Activated CD4-positive, alpha-beta T cell treated with anti-CD3 and anti-CD28 coated beads, Interleukin-2, amount 50 U/mL, for 1 hour (primary cell): ENCODE results near the gene TLE5.

Experiments
- DNase-seq: peaks from one replicate; pipeline ENCODE4 v3.0.0-alpha.2; 2020

TLE5 gene, protein sequence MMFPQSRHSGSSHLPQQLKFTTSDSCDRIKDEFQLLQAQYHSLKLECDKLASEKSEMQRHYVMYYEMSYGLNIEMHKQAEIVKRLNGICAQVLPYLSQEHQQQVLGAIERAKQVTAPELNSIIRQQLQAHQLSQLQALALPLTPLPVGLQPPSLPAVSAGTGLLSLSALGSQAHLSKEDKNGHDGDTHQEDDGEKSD

DNA sequence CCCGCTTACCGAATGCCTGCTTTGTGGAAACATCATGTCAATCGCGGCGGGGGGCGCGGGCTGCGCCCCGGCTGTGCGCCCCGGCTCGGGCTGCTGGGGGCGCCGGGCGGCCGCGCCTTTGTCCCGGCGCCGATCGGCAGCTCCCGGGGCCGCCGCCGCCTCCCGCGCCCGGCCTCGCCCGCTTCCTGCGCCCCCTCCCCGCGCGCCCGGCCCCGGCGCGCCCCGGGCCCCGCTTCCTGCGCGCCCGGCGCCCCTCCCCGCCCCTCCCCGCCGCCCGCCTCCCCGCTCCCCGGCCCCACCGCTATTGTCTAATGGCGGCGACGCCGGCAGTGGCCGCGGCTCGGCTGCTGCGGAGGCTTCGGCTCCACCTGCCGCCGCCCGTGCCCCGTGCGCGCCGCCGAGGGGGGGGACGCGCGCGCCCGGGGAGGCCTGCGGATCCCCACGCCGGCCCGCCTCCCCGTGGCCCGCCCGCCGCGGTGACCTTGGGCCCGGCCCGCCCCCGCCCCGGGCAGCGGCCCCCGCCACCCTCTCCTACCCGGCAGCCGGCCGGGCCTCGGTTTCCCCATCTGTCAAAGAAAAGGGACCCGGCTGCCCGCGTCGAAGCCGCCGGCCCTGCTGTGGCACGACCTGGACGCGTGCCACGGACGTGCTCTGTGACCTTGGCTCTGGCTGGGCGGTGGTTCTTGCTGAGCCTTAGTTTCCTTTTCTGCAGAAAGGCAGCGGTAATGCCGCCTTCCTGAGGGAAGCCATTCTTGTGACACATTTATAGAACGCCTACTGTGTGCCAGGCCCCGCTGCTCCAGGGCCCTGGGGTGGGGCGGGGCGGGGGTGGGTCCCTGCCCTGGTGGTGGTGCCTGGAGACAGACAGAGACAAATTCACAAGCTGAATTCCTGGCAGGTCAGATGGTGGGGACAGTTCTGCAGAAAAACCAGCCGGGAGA lies at the start of gene TLE5:
Gene TLE5, minus strand, starts transcription at position 331 of the 941 bp plus-strand sequence. Its CDS starts 295 bp downstream, at position 36.
- peak; percentile 73 for DNase-seq

DNA sequence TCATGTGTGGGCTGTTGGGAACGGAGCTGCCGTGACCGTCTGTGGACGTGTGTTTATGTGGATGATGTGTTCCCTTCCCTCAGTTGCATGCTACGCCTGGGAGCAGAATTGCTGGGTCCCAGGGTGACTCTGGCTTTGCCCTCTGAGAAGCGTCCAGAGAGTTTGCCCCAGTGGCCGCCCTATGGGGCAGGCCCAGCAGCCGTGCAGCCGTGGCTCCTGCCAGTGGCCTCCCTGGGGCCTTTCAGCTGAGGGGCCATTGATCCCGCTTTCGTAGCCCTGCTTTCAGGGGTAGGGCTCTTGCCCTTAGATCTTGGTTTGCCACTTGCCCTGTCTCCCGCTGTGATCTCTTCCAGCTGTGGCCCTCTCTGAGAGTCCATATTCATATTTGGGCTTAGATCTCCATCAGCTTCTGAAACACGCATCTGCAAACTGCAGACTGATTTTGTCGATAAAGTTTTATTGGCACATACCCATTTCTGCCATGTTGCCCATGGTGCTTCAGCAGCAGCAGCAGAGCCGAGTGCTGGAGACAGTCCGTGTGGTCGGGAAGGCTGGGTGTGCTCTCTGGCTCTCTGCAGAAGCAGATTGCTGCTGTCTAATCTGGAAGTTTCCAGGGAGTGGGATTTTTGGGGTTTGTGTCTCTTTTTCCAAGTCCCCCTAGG lies 49.4 kb upstream of the TLE5 start:
- no peak for DNase-seq

DNA sequence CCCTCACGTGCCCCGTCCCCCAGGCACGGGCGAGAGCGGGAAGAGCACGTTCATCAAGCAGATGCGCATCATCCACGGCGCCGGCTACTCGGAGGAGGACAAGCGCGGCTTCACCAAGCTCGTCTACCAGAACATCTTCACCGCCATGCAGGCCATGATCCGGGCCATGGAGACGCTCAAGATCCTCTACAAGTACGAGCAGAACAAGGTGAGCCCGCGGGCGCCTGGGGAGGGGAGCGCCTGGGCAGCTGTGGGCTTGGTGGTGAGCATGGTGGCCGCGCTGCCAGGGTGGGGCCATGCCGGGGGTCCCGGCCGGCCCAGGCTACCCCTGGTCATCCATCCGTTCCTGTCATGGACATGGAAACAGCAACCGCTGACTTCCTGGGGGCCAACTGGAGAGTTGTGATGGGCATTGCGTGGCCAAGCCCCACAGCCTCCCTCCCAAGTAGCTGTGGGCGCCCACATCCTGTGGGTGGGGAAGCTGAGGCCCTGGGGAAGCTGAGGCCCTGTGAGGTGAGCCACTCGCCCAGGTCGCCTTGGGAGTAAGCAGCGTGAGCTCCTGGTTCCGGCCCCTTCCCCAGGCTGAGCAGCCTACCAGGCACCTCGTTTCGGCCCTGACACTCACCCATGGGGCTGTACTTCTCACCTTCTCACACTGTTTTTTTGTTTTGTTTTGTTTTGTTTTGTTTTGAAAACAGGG lies 48.0 kb upstream of the TLE5 start:
- no peak for DNase-seq

DNA sequence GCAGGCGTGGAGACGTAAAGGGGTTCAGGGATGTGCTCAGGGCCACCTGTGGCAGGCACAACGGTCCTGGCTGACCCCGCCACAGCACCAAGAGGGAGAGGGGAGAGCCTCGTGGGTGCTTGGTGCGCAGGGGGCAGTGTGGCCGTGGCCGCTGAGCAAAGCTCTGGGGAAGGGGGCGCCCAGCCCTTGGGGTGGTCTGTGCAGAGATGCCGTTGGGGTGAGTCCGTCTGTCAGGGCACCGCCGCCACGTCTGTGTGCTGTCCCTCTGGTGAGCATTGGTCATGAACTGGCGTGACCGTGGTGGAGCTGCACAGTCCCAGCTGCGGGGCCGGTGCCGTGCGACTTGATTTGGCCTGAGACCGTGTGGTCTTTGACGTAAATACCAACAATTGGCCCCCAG lies 47.2 kb upstream of the TLE5 start:
- DNase-seq: no peak

DNA sequence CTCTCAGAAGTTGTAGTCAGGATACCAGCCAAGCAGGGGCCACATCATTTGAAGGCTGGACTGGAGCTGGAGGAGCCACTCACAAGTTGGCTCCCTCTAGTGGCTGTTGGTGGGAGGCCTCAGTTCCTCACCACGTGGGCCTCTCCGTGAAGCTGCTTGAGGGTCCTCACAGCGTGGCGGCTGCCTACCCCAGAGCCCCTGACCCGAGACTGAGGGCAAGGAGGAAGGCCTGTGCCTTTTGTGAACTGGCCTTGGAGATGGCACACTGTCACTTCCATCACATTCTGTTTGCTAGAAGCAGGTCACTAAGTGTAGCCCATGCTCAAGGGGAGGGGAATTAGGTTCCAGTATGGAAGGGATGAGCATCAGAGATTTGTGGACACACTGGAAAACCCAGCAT lies 46.5 kb upstream of the TLE5 start:
- DNase-seq: peak; percentile 71

DNA sequence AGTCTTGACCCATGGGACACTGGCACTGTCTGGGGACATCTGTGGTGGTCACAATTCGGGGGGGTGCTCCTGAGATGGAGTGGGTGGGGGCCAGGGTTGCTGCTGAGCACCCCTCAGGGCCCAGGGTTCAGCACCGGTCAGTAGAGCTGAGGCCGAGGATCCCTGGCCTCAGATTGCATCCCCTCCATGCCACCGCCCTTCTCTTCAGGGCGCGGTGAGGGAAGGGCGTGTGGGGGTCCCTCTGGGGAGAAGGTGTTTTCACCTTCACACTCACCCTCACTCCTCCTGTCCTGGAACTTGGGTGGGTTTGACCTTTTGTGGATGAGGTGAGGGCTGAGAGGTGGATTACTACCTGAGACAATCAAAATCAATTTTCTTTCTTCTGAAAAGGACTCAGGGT lies 45.4 kb upstream of the TLE5 start:
- no peak for DNase-seq

DNA sequence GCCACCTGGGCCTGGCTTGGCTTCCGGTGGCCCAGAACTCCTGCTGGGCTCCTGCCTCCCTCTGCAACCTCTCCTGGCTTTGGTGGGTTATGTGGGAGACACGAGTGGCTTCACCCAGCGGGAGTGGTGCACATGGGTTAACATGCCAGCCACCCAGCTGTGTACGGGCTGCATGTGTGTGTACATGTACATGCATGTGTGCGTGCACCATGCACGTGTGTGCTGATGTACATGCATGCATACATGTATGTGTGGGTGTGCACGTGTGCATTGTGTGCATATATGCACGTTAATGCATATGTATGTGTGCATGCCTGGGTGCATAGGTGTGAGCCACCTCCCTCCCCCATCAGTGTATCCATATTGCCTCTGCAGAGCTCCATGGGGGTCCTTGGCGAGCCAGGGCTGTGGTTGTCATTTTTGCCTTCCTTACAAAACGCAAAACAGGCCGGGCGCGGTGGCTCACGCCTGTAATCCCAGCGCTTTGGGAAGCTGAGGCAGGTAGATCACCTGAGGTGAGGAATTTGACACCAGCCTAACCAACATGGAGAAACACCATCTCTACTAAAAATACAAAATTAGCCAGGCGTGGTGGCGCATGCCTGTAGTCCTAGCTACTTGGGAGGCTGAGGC lies 44.3 kb upstream of the TLE5 start:
- DNase-seq: no peak

DNA sequence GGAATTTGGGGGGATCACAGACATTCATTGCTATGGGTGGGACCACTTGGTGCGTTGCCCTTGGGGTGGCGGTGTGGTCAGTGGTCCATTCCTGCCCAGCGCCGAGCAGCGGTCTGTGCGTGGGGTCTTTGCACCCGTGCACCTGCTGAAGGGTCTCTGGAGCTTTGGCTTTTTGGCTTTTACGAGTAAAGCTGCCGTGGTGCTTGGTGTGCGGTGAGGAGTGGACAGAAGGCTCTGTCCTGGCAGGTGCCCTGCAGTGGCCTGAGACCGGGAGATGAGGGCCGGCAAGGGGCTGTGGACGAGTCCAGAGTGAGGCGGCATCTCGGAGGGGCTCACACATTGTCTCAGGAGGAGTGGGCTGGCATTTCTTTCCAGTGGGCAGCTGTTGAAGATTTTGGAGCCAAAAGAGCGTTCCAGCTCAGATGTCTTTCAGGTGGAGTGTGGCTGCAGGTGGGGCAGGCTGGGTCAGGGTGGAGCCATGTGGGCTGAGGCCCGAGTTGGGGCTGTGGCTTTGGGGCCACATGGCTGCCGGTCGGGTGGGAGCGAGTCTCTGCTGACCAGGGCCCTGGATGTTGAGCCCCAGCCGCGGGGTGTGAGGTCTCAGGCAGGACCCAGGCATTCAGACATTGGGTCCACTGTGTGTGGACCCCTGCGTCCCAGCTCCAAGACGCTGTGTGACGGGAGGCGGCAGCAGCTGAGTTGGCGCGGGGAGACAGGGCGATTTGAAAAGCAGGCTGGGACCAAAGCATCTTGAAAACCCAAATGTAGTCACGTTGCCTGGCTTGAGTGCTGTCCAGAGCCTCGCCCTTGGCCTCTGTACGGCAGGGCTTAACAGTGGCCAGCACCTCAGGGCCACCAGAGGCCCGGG lies 43.6 kb upstream of the TLE5 start:
- no peak for DNase-seq

DNA sequence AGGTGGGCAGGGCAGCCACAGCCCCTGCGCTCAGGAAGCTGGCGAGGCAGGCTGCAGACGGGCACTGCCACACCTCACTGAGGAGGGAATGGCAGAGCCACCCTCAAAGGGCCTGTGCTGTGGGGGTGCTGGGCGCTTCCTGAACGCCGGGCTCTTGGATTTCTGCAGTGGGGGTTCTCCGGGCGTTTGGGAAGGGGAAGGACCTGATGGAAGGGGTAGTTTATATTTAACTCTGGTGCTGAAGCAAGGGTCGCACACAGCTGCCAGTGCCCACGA lies 42.4 kb upstream of the TLE5 start:
- DNase-seq: no peak

DNA sequence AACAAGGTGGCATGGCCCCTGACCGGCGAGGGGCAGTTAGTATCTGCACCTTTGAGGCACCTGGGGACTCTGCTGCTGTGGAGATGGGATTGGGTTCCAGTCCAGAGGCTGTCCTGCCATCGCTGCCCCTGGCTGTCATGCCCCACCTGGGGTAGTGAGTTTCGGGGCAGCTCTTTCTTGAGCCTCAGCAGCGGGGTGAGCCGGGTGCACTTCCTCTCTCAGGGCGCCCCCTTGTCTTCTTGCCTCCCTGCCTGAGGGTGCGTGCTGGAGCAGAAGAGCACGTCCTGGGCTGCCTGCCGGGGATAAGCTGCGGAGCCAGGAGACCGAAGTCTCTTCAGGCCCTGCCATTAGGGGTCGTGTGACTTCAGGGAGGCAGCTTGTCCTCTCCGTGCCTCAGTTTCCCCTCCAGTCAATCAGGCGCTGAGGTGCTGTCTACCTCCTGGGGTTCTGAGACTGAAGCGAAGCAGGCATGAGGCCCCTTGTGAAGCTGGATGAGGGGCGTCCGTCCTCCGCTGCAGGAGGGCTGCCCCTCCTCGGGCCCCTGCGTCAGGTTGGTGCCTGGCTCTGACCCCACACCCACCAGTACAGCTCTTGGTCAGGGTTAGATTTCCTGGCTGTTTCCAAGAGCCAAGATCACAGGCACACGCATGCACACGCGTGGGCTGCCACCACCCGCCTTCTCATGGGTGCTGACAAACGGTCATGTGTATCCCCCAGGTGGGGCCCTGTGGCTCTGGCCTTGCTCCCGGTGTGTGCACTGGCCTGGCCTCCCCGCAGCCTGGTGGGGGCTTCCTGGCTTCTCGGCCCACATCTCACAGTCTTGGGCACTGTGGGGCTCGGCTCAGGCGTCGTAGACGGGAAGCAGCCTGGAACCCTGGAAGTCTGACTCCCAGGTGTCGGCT lies 40.2 kb upstream of the TLE5 start:
- no peak for DNase-seq

DNA sequence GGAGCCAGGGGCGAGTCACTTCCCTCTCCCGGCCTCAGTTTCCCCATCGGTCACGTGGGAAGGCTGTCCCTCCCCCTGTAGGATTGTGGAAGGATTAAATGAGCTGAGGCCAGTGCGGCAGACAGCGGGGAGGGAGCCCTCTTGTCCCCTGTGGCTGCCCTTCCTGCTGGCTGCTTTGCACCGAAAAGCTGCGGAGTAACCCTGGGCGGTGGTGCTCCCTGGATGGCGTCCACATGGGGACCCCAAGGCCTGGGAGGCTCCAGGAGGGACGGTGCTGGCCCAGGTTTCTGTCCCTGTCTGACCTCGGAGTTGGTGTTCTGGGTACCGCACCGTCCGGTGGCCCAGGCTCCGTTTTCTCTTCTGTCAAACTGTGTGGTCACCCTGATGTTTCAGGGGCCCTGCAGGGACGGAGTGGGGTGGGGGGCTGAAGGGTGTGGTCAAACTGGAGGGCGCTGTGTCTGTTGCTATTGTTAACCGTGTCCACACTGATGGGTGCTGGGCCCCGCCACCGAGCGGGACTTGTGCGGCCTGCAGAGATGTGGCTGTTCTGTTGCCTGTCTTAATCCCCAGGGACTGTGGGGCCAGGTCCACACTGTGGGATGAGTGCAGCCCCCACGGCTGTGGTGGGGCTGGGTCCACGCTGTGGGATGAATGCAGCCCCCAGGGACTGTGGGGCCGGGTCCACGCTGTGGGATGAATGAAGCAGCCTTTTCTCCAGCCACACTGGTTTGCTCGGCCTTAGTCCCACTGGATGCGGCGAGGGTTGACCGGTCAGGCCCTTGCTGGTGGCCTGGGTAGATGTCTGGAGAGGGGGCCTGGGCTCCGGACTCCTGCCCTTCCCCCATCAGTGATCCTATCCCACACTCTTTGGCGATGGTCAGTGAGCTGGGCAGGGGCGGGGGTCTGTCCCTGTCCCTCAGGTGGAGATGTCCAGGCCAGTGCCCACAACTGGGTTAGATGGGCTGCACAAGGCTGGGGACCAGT lies 38.7 kb upstream of the TLE5 start:
- no peak for DNase-seq

DNA sequence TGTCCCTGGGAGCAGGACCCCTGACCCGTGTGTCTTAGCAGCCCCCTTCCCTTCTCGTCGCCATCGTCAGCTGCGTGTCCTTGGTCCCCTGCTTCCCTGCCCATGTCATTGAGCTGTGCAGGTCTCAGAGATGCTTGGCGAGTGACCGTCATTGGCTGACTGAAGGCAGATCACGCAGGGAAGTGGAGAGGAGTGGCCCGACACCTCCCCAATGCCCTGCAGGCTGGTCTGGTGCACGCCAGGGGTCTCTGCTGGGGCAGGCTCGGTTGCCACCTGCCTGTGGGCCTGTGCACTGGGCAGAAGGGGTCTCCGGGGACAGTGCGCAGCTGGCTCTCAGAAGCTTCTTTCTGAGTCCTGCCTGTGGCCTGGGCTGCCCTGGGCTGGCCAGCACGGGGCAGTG lies 38.0 kb upstream of the TLE5 start:
- no peak for DNase-seq

DNA sequence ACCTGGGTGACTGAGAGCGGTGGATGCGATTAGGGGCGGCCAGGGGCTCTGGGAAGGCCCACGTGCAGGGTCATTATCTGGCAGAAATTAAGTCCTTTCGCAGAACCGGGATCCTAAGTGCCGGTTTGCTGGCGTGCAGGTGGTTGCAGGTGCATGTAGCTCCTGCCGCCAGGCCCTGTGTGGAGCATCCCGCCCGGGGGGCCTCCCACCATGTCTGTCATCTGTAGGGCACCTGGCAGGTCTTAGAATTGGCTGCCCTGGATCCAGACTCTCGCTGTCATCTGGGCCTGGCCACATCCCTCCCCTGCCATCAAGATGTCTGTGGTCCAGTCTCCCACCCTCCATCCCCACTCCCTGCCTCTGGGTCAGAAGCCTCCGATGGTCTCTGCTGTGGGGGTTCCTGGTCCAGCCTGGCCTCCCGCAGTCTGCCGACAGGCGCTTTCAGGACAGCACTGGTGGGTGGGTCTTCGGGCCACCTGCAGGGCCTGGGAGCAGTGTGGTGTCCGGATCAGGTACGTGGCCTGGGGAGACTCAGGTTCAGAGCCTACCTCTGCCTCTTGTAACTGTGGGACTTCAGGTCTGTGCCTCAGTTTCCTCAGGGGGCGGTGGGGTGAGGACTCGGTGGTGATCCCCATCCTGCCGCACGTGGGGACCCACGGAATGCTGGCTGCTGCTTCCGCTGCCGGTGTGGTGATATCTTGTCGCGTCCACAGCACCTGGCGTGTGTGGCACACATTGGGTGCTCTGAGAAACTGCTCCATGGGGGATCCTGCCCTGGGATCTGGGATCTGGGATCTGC lies 37.3 kb upstream of the TLE5 start:
- no peak for DNase-seq

DNA sequence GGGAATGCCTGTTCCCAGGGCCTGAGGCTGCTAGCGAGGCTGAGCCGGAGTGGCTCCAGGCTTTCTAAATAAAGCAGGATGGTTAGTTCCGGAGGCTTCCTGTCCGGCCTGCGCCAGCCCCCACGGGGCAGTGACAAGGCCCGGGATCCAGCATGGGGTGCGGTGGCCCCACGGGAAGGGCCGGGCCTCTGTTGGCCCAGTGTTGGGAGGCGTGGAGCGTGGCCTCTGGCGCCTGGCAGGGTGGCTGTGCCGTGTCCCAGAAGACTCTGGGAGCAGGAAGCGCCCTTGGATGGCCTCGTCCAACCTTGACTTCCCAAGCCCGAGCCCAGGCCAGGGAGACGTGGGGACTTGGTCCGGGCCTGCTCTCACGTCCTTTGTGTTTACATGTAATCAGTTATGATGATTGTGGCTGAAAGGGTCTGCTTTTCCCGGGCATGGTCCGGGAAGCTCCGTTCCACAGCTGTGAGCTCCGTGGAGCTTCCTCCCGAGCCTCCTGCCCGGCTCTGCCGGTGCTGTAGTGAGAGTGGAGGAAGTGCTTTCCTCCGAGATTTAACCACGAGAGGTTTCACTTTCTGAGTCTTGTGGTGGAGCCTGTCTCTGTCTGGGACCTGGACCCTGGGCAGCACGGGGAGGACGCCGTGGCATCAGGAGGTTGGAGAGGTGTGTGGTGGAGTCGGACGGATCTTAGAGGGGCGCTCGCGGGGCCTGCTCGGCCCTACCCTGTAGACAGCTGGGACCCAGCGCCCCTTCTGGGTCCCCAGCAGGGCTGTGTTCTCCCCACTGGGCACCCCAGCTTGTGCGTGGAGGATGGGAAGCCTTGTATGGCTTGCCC lies 36.4 kb upstream of the TLE5 start:
- no peak for DNase-seq

DNA sequence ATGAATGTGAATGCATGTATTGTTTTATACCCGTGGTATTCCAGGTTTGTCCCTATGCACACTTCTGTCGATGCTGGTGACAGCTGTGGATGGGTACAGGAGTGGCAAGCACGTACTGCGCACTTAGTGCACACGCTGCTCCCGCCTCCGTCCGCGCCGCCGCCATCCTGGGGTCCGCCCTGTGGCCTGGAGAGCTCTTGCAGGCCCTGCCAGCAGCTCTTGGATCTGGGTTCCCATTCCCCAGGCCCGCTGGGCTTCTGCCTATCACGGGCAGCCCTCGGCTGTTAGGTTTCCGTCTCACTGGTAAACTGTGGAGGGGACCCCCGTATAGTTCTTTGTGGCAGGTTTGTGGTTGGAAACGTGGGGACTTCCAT lies 35.8 kb upstream of the TLE5 start:
- no peak for DNase-seq

DNA sequence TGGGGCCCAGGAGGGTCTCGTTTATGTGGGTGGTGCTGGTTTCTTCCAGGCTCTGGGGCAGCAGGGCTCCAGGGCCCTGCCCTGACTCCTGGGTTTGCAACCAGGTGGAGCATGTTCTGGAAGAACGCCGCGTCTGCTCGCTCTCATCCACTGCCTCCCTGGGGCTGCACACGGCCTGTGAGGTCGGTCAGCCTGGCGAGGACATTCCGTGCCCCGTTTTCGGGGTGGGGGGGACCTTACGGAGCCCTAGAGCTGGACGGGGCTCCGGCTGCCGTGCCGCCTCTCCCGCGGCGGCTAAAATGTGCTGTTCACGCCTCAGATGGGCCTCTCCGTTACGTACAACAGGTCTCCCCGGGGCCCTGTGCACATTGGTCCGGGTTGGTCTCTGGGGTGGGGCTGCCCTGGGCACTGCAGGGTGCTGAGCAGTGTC lies 35.2 kb upstream of the TLE5 start:
- no peak for DNase-seq

DNA sequence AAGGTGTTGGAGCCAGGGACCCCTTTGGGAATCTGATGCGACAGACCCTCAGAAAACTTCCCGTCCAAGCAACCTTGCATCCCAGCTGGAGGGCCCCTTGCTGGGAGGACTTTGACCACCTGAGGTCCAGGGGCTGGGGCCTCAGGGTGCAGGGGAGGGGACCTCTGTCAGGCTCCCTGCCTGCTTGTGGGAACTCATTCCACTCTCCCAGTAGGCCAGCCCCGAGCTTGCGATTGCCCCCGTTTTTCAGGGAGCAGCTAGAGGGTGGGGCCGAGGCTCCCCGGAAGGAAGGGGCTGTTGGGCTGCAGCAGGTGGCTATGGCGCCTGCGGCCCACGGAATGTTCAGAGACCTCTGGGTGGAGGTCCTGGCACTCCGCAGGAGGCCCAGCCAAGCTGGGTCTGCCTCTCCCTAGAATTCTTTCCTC lies 34.6 kb upstream of the TLE5 start:
- DNase-seq: no peak
